Stimulated activated CD4-positive, alpha-beta T cell treated with anti-CD3 and anti-CD28 coated beads, Interleukin-4, amount 100 ng/mL, for 24 hours (primary cell): Measurements from ENCODE around the gene STK32B.

Experiments used
- DNase-seq: peaks from one replicate; pipeline ENCODE4 v3.0.0-alpha.2; 2020

STK32B gene

DNA sequence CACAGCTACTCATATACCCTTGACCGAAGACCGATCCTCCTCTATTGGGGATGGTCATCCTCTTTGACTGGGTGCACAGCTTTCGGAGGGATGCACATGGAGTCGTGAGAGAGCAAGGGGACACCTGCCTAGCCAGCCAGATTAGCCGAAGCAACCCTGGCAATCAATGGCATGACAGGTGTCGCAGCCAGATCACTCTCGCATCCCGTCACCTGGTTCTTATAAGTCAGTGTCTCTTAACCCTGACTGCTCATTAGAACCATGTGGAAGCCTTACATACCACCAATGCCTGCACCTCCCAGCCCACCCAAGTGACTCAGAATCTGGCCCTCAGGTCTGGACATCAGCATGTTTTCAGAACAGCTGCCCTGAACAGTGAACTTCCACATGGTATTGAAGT, 407.4 kb downstream of the STK32B start:
- no peak for DNase-seq

DNA sequence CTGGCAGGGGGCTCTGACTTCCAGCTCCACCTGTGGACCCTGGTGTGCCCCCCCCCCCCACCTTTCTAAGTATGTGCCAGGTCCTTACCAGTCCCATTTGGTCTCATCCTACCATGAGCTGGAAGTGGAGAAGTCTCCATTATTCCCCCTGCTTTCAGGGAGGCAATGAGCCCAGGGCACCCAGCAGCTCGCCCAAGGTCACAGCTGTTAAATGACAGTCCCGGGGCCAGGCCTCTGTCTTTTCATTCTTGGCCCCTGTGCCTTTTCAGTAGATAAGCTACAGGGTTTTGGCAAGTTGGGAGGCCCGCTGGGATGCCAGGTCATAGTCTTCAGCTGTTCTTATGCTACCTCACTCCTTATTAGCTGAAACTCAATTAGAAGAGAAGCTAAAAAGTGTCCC, 408.0 kb downstream of the STK32B start:
- no peak for DNase-seq

DNA sequence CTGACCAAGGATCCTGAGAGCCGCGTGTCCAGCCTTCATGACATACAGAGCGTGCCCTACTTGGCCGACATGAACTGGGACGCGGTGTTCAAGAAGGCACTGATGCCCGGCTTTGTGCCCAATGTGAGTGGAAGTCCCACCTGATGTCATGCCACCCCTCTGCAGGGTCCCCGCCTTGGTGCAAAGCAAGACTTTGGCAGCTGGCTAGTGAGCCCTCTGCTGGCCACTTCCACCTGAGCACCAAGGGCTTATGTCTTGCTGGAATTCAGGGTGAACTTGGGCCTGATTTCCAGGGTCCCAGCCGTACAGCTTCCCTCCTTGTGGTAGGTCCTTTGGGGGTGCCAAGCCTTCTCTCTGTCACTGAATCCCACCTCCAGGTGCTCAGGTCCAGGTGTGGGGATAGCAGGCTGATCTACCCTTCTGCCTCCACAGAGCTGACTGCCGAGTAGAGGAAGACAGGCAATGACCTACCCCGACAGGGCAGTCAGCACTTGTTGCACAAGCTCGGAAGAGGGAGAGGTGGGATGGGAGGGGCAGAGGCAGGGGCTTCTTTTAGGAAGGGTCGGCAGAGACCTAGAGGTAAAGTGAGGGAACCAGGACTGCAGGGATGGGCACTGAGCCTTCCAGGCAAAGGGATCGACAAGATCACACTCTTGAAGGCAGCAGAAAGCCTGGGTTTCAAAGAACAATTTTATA, 409.0 kb downstream of the STK32B start:
- DNase-seq: no peak

DNA sequence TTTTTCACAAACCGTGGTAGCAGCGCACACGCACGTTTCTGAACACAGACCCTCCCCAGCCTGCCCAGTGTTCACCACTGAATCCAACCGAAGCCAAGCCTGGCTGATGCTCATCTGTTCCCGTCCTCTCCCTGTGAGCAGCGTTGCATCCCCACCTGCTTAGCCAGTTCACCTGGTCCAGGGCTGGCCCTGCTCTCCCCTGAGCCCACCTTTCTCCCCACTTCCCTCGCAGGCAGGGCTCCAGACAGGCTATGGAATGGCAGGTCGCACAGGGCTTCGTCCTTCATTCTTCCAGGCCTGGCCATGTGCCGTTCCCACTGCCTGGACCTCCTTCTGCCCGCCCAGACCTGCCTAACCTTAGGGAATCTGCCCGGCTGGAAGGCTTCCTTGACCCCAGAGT, 410.2 kb downstream of the STK32B start:
- no peak for DNase-seq

DNA sequence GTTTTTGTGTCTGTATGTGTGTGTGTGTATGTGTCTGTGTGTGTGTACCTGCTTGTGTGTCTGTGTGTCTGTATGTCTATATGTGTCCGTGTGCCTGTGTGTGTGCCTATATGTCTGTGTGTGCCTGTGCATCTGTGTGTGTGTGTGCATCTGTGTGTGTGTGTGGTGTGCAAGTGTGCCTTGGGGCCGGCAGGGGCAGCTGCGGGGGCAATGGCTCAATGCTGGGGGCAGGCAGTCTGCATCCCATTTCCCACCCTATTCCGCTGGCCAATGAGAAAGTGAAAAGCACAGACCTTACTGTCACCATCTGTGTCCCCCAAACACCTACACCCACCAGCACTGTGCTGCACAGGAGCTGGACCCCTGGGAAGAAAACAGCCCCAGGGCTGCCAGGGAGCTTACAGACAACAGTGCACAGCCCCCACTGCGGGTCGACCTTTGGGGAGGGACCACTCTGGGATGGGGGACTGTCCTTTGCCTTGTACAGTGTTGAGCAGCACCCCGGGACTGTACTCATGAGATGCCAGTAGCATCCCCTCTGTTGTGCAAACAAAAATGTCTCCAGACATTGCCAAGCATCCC, 411.1 kb downstream of the STK32B start:
- DNase-seq: no peak

DNA sequence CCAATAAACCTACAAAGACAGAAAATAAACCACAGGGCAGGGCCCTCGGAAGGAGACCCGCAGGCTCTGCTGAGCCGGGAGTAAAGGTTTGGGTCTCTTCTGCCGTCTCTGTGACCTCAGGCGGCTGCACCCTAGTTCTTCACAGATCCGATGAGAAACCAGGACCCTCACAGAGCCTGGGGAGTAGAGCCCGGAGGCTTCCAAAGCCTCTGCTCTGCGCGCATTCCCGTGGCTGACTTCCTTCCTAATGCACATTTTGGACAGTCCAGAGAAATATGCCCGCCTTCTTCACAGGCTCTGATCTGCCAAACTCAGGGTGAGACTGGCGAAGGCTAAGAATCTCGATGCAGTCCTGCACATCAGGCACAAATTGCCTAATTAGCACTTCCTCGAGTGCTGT, 411.6 kb downstream of the STK32B start:
- DNase-seq: no peak

DNA sequence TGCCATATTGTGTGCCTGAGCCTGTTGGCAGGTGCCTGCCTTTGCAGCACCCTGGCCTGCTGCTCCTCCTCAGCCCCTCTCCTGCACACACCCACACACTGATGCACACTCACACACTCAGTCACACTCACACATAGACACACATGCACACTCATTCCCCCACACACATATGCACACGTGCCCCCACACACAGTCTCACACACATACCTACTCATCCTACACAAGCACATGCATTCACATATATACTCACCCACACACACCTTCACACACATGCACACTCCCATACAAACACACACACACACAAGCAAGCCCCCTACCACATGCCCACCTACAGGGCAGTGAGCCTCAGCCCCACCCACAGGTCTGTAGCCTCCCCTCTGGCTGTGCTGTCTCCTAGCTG, 412.1 kb downstream of the STK32B start:
- DNase-seq: no peak

DNA sequence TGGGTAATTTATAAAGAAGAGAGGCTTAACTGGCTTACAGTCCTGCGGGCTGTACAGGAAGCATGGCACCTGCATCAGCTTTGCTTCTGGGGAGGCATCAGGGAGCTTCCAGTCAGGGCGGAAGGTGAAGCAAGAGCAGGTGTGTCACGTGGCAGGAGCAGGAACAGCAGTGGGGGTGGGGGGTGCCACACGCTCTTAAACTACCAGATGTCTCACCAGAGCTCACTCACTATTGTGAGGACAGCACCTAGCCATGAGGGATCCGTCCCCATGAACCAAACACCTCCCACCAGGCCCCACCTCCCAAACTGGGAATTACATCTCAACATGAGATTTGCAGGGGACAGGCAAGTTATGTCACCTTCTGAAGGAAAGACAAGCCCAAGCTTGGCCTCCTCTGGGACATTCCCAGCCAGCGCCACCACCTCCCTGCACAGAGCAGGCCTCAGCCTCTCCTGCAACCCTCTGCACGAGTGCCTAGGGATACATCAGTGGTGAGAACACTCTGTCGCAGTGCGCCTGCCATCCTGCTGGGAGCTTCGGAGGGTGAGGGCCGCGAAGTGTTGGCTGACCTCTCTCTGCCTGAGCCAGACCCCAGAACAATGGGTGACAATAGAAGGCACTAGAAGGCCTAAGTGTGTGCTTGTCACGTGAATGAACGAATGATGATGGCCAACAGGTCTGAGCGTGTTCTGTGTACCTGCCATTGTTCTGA, 412.8 kb downstream of the STK32B start:
- no peak for DNase-seq

DNA sequence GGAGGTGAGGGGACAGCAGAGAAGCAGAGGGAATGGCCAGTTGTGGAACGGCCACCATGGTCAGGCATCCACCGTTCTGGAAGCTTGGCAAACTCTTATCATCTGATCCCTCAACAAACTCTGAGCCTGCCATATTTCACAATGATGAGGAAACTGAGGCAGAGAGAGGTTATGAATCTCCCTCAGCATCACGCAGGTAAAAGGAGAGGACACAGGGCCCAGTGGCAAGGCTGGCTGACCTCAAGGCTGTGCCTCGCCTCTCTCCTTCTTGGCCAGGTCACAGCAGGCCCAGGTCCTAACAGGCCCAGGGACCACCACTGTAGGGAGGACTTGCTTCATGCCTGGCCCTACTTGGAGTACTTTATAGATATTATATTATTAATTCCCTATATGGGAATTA, 414.2 kb downstream of the STK32B start:
- no peak for DNase-seq

DNA sequence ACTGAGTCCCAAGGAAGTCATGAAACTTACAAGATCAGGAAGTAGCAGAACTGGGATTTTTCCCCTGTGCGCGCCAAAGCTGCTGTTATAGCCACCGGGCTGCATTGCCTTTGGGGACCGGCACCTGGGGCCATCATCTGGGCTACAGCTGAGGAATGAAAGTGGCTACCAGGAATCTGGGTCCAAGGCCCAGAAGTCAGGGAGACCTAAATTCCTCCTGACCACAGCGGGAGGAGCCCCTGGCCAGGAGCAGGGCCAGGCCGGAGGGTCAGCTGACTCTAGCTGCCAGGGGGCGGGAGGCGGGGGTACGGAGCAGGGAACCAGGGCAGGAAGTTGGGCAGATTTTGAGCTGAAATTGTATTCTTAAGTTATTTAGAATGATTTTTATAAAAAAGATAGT, 414.7 kb downstream of the STK32B start:
- DNase-seq: no peak

DNA sequence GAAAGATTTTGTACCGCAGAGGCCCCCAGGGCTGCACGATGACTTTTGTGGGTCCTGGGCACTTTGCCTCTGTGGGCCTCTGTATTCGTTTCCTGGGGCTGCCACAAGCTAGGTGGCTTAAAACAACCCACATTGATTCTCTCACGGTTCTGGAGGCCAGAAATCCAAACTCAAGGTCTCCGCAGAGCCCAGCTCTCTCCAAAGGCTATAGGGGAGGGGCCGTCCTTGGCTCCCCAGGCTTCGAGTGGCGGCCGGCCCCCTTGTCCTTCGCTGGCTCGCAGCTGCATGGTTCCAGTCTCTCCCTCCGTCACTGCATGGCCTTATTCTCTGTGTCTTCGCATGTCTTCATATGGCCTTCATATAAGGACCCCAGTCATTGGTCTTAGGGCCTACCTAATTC, 415.8 kb downstream of the STK32B start:
- no peak for DNase-seq

DNA sequence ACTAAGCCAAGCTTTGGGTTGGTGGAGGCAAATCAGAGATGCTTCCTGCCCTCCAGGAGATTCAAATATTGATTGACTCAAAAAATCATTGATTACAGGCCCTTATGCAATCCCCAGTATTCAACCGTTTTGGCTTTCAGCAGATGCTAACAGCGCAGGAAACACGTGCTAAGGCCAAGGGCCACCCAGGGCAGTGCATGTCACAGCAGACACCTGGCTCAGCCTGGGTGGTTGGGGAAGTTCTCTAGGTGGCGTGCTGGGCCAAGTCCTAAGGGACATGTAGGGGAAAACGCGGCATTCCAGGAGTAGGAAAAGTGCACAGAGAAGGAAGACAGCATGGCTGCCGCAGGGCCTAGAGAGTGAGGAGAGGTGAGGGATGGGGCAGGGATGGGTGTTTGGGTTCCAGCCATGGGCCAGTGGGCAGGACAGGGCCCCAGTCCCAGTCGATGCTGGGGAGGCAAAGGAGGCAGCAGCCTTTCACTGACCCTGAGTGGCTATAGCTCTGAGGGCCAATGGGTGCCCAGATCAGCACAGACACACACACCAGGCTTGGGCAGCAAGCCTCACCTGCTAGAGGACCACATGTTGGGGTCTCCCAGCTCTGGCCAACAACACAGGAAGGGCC, 418.0 kb downstream of the STK32B start:
- DNase-seq: no peak

DNA sequence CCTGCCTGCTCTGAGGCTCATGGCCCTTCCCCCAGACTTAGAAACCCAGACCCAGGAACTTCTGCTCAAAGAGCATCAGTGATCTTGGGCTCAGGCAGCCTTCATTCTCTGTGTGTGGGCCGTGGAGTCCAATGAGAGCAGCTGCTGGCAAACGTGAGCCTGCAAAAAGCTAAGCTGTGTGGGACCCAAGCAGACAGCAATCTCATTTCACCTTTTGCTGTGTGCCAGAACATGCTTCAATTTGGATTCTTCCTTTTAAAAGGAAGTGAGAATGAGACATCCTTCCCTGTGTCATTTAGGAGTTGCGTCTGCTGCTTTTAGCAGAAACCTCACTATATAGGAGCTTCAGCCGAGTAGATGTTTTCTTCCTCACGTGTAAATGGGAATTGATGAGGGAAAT, 418.6 kb downstream of the STK32B start:
- DNase-seq: no peak

DNA sequence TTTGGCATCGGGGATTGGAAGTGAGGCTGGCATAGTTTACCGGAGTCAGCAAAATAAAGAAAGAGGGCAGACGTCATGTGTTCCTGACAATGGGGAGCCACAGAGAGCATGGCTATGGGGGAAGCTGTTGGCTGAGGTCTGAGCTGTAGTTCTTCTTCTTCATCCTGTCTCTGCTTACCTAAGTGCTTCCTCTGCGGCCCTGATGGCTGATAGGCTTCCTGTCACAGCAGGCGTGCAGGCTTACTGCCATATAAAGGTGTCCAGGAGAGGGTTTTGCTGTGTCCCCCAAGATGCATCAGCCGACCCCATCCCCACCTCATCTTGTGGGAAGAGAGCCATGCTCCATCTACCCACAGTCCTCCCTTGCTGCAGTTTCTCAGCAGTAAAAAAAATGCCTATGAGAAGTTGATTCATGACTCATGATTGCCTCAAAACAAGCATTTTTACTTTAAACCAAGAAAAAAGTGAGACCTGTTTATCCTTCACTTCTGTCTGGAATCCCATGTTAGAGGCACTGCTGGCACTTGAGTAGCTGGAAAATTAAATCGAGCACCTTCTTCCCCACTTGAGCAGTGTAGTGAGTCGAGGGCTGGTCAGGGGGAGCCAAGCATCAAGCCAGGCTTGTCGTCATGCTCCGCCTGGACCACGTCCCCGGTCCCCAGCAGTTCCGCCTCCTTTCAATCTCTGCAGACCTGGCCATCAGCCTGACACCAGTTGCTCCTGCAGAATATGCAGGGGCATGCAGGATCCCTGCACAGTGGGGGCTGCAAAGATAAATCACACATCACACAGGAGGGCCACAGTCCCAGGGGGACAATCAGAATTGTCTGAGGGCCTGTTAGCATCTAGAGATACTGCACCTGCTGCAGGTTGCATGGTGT, 419.3 kb downstream of the STK32B start:
- DNase-seq: no peak

DNA sequence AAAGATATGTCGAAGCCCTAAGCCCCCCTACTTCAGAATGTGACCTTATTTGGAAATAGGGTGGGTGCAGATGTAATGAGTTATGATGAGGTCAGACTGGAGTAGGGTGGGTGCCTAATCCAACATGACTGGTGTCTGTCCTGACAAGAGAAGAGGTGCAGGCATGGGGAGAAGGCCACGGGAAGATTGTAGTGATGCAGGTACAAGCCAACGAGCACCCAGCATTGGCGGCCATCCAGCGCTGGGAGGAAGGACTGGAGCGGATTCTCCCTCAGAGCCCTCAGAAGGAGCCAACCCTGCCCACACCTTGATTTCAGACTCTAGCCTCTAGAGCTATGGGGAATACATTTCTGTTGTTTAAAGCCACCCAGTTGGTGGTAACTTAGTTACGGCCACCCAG, 419.9 kb downstream of the STK32B start:
- DNase-seq: no peak

DNA sequence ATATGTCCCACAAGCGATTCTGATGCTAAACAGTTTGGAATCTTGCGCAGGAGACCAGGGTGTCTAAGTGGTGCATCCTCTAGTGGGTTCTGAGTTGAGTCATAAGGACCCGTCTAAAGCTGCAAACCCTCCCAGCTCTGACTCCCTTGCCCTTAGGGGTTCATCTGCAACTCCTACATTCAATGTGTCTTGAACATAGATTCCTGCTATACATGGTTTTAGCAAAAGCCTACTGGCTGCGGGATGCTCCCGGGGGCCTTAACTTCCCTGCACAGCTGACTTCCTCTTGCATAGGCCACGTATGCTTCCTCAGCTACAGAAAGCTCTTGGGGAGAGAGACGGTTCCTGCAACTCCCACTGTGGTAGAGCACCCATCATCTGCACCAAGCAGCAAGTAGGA, 420.4 kb downstream of the STK32B start:
- DNase-seq: no peak

DNA sequence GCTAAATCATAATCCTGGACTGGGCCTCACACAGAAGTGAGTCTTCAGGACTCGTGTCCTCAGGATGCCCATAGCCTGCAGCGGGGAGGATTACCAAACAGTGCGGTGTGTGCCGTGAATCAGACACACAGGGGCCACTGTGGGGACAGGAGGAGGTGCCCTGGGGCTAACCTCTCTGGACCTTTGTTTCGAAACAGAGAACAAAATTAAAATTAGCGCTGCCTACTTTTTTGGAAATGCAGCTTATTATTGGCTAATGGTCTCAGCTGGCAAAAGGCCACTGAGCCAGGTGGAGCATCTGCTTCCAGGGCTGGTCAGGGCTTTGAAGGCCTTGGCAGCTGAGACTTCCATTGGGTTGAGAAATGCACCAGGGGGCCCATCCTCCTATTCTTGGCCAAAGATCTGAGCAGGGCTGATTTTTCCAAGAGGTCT, 420.9 kb downstream of the STK32B start:
- no peak for DNase-seq

DNA sequence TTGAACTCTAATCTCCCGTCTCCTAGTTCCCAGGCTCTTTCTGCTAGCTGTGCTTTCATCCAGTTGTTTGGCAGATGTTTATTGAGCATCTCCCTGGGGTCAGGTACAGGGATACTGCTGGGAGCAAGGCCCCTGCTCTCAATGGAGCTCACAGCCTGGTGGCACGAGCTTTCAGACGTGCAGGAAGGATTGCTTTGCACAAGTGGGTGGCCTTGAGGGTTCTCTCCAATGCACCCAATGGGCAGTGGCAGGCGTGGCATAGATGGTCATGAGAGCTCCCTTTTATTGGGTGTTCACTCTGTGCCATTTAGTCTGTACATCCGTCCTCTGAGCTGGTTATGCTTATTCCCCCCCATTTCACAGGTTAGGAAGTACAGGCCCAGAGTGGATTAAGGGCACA, 421.8 kb downstream of the STK32B start:
- DNase-seq: no peak

DNA sequence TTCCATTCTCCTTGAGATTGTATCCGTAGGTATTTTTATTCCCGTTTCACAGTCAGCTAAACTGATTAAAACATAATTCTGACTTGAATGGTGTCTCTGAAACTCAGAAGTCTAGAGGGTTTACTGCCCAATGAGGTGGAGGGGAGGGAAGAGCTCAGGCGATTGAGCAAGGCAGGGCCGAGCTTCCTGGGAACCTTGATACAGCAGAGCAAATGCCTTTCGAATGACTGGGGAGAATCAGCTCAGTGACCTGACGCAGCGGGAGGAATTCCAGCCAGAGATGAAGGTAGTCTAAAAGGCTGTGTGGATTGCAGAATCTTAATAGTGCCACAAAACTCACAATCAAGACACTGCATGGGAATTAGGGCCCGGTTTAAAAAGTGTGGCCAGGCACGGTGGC, 423.5 kb downstream of the STK32B start:
- no peak for DNase-seq

DNA sequence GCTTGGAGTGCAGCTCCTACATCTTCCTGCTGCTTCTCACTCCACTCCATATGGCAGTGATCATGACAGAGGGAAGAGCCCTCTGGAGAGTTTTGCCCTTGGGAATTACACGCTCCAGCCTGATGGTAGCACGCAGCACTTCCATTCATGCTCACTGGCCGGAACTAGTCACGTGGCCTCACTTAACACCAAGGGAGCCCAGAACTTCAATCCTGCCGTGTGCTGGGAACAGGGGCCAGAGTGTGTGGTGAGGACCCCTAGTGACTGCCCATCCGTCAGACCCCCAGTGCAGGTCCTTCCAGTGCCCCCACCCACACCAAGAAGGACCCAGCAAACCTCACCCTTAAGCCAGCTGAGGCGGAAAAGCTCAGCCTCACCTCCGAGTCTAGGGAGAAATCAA, 426.3 kb downstream of the STK32B start:
- DNase-seq: no peak

DNA sequence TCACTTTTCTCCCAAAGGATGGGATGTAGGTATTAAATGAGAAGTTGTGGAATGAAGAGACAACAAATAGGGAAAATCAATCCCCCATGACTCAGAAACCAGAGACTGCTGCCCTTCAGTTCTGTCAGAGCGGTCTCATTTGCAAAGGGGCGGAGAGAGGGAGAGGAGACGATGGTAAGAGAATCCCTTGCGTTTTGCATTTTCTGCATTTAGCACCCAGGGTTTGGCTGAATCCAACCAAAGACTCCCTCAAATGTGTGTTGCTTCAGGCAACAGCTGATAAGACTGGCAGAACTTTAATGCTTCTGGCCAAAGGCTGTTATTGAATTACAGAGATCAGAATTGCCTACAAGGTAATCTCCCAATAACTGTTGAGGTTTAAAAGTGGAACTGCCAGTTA, 426.9 kb downstream of the STK32B start:
- no peak for DNase-seq

DNA sequence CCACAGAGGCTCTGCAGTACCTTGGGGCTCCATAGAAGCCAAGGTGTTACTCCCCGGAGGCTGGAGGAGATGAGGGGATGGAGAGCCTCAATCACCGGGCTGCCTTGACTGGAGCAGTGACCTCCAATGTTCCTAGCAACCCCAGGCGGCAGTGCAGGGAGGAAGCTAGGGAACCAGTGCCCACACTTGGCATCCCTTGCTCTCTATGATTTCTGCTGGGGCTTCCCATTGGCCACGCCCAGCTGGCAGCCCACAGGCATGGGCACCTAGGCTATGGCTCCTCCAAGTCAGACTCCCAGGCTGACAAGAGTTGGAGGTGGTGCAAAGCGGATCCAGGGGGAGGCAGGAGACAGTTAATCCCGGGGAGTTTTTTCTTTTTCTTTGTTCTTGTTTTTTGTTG, 427.4 kb downstream of the STK32B start:
- no peak for DNase-seq

DNA sequence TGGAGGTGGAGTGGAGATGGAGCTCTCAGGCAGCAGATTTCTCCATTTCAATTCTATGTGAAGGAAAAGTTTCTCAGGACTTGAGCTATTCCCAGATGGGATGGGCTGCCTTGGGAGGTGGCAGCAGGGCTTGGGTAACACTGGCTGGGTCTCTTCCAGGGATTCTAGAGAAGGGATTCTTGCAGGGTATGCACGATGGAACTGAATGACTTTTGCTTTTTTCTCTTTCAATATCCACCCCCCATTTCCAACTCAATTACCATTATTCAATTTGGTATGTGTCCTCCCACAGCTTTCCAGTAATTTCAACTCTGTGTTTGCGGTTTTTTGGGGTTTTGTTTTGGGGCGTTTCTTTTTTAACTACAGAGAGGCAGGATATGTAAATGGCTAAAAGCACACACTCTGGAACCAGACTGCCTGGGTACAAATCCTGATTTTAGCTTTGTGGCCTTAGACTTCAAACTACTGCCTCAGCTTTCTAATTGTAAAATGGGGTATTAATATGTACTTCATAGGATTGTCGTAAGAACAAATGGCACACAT, 428.3 kb downstream of the STK32B start:
- DNase-seq: no peak
